CD4-positive, alpha-beta T cell treated with Interleukin-4 for 1 hour (primary cell): Measurements from ENCODE around the gene RNF141.

Experiments
- DNase-seq, 2 donors: peaks; one replicate each; pipeline ENCODE4 v3.0.0-alpha.2; 2020 to 2022

Gene RNF141

DNA sequence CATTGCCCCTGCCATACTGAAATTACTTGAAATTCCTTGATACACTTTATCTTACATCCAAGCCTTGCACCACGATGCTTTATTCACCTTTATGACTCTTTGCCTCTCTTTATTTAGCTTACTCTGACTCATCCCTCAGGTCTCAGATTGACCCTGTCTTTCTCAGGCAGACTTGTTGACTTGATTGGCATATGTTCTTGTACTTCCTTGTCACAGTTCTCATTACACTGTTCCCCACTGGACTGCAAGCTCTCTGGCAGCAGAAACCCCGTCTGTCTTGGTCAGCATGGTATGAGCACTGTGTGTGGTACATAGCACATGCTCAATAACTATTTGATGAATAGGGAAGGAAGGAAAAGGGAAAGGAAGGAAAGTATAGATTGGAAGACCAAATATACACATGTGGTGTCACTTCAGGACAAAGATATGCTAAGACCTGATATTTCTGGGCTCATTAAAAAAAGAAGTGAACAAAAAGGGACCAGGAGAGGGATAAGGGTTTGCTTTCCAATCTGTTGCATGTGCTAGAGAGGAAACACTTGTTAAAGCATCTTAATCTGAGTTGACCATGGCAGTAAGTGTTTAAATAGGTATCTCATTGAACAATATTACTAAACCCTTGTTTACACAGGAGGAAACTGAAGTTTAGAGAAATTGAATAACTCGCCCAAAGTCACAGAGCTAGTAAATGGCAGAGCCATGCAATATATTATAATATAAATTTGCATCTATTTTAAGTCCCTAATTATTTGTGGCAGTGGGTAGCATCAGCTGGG lies 20.2 kb upstream of the RNF141 start:
- DNase-seq, result no peak

DNA sequence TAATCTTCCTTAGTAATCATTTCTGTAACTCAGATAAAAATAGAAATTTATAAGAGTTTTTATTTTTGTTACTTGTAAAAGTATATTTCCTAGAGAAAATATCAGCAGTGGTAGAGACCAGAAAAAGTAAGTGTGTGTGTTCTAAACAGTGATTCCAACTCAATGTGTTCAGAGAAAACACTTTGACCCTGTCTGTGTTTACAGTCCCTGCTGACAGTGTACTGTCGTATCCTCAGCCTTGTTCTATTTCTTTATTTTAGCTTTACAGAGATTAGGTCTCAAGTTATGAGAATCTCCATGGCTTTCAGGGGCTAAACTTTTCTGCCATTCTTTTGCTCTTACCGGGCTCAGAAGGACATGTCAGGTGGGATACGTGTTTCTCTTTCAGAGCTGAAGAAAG lies 17.3 kb upstream of the RNF141 start:
- DNase-seq, result no peak

DNA sequence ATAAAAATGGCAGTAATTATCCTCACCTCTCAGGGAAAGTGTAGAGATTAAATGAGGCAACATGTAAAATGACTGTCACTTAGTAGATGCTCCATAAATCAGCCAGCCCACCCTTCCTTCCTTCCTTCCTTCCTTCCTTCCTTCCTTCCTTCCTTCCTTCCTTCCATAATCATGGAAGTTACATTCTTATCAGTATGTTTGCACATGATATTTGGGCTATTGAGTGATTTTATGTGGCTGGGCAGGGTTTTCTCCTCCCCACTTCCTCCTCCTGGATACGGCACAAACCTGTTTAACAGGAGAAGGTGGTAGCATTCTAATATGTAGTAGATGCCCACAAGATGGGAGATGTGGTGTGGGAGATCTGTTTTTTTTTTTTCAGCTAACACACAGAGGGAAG lies 15.6 kb upstream of the RNF141 start:
- DNase-seq, result no peak

DNA sequence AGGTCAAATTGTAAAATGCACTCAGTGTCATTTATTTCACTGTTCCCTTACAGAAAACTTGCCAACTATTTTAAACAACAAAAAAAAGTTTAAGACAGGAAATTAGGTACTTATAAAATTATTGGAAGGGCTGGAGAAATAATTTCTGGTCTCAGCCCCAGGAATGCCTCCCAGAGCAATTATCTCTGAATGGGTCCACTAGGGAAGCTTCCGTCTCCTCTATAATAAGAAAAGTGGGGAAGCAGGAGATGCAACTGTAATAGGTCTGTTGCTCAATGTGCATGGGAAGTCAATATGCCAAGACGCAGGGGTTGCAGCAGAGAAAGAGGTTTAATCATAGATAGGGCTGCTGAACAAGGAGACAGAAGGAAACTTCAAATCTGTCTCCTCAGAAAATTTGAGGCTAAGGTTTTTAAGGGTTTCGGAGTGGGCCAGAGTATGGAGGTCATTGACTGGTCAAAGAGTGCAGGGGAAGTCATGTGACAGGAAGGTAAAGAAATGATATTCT lies 10.9 kb upstream of the RNF141 start:
- DNase-seq, result no peak

DNA sequence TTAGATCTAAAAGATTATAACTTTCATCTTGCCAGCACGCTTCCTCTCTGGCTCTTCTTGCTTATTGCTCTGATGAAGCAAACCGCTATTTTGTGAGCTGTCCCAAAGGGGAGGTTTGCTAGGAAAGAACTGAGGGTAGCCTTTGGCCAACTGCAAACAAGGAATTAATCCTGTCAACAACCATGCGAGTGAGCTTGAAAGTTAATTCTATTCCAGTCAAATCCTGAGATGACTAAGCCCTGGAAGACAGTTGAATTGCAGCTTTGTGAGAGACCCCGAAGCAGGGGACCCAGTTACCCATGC lies 10.3 kb upstream of the RNF141 start:
- no peak for DNase-seq

DNA sequence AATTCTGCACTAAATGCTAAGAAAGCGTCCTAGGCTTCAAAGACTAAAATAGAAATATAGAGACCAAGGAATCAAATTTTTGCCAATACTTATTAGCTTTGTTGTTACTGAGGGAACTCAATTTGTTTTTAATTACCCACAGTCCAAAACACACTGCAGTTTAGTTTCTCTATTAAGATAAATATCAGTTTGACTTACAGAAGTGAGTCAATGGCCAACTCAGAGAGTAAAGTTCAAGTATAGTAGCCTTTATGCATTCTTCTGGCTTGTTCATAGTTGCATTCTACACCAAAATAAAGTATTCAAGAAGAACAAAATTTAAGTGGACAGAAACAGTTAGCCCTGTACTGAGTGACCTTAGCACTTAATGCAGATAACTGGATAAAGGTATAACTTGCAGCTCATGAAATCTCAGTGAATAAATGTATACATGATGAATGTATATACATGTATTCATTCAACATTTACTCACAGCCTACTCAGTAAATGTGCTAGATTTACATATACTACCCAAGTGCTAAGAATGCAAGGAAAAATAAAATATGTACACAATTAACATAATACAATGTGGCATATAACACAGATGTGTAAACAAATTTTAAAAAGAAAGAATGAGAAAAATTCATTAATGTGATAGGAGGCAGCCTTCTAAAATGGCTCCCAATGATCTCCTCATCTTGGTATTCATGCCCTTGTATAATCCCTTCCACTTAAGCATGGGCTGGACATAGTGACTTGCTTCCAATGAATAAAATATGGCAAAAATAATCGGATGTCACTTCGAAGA lies 9.7 kb upstream of the RNF141 start:
- no peak for DNase-seq

DNA sequence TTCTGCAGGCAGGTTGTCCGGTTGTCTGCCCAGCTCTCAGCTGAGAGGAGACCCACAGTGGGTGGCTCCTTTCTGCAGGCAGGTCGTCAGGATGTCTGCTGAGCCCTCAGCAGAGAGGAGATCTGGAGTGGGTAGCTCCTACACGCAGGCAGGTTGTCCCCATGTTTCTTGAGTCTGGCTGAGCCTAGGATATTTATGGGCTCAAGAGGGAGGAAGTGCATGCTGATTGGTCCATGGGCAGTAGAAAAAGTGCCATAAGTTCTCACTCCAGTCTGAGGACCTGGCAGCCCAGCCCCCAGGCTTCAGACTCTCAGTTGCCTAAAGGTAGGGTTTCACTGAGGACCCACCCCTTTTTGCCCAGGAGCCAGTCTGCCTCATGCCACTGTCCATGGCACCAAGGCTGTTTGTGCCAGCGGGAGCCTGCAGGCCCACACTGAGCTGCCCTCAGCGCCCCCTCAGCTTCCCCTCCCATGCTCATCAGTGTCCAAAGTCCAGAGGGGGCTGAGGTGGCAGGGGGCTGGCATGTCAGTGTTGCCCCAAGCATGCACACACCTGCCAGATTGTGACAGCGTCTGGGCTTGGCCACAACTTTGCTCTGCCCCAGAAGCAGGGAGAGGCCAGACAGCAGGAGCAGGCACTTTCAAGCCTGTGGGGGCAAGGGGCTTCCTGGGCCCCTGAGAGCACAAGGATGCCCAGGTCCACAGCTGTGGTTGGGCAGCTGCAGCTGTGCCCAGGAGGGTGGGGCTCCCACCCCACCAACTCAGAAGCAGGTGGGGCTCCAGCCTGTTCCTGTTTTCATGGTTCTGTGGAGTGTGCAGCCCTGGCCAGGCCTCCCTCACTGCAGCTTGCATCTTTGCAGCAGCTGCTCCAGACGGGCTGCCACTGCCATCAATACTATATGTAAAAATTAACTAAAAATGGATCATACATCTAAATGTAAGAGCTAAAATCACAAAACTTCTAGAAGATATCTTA lies 3.8 kb upstream of the RNF141 start:
- DNase-seq, result peak in 1 of 2 donors; percentile 47

DNA sequence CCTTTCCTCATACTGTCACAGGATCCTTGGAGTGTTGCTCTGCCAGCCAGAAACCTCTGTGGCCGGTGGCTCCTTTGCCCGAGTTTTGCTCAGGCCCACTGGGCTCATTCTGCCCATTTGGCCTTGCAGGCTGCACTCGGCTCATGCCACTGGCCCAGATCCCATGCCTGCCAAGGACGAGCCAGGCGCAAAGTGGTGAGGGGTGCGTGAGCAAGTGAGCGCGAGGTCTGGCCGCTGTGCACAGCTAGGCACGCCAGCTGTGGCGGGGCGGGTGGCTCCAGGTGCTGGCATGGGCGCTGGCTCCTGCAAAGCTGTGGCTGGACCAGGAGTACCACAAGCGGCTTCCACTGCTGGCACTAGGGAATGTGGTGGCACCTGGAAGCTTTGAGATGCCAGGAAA lies 2.8 kb upstream of the RNF141 start:
- DNase-seq, result no peak

DNA sequence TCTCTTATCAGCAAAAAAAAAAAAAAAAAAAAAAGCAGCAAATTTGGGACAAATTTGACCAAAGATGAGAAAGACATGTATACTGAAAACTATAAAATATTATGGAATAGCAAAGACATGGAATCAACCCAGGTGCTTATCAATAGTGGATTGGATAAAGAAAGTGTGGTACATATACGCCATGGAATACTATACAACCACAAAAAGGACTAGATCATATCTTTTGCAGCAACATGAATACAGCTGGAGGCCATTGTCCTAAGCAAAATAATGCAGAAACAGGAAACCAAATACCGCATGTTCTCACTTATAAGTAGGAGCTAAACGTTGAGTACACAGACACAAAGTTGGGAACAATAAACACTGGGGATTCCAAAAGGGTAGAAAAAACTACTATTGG lies 1.8 kb upstream of the RNF141 start:
- DNase-seq, result no peak

DNA sequence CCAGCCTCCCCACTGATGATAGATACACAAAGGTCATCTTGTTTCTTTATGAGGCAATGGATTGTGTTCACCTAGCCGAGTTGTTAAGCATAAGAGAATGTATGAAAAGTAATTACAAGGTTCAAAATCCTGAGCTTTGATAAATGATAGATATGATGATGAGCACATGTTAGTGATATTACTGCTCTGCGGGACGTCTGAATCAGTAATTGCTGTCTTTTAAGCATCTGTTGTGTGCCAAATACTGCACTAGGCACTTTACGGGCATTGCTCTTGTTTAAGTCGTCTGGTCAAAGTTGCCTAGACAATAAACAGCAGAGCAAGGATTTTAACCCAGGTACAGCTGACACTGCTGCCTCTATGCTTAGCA lies 559 bp upstream of the RNF141 start:
- DNase-seq, result no peak

DNA sequence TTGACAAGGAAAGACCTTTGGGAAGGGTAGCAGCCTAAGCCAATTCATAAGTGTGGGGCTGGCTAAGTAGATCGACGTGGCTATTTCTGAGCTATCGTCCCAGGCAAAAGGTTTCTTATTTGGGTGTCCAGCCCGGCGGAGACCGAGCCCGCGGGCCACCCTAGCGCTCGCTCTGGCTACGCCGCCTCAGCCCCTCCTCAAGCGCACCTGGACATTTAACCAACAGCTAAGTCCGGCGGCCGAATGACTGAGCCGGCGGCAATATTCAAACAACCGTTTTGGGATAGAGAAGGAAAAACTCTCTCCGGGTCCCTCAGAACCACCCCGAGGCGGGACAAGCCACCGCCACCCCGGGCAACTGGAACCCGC lies 457 bp downstream of the RNF141 start:
- DNase-seq, result no peak

DNA sequence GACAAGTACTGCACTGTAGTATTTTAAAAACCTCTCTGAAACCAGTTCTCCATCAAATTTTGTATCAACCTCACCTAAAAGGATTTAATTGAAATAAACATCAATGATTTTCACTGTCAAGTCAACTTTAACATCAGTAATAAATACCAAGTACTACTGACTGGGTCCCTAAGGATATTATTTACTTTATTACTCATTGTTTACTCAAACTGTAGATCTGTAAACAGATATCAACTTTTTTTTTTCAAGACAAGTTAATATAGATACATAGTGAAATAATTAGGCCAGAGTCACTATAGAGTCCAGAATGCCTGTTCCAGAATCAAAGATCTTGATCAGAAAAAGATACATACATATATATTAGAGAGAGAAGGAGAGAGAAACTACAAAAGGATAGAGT lies 1.6 kb downstream of the RNF141 start:
- no peak for DNase-seq

DNA sequence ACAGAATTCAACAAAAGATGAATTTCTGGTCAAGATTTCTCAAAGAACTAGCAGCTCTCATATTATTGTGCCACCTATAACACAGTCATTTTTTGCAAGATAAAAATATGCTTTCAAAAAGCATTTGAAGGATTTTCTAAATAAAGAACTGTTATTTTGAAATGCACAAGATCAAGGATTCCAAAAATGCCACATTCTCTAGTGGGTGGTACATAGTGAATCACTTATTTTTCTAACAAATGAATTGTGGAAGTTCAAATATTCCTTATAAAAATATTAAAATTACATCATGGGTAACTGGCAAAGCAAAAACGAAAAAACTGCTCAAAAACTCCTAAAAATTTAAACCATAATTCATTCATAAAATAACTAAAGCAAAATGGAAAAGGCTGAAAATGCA lies 2.1 kb downstream of the RNF141 start:
- DNase-seq, result no peak

DNA sequence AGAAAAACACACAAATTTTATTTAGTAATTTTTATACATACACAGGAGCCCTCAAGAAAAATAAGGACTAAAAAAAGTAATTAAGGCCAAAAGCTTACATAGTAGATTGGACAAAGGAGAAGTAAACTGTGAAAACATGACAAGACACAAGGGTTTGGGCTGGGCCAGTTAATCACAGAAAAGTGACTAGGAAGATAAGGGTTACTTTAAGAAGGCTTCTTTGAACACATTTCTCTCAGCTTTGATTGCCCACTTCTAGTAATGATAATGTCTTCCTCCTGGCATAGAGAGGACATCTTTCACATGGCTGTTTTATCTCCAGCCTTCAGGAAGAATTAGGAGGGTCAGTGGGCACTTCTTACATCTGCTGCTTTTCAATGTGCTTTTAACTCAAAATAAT lies 3.4 kb downstream of the RNF141 start:
- DNase-seq, result no peak

DNA sequence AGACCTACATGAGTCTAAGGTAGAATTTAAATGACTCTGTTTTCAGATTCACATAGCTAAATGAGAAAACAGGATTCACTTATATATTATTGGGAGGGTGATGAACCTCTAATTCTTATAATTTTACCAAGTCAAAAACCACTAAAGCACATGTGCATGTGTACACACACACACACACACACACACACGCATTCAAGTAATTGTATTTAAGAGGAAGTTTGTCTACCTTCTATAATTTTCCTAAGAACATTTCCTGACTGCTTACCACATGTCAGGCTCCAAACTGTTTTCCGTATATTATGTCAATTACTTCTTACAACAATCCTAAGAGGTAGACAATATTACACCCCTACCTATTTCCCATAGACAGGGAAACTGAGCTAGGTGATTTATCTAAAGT lies 6.7 kb downstream of the RNF141 start:
- DNase-seq, result no peak

DNA sequence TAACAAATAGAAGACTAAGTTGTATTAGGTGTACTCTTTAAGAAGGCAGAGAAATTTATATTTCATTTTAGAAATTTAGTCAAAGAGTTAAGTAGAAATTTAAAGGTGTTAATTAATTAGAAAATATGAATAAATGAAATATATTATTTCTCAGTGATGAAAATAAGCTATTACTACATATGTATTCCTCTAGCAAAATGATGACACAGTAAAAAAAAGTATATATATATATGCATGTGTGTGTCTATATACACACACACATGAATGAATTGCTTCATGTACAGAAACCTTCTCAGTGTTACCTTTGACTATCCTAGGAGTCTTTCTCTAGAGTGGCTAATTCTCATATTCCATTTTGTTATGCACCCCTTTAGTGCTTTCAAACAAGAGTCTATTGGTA lies 7.7 kb downstream of the RNF141 start:
- DNase-seq, result no peak

DNA sequence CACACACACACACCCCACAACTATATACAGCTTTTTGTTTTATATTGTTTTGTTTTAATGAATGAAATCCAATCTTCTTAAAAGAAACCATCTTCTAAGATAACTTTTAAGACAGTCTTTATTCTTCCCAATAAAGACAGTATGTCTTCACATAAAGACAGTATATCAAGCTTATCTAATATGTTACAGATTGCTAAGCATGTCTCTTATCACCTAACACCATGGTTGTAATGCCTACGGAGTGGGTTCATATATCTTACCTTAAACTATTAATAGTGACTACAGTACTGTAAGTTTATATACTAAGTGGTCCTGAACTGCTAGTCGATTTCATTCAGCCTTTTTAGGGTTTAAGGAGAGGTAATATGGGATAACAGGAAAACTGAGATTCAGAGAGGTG lies 8.5 kb downstream of the RNF141 start:
- DNase-seq, result no peak

DNA sequence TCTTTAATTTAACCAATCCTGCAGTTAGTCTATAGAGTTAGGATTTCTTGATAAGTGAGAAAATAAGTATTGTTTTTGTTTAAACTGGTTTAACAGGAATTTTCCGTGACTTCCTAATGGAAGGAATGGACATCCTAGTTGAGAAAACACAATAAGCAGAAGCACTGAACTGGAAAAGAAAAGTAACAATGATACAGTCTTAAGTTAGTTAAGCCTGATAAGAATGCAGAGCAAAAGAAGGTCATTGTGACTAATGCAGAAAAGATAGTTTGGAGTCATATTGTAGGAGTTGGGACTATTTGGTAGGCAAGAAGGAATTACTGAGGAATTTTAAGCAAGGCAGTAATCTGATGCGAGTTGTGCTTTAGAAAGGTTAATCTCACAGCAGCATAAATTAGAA lies 11.7 kb downstream of the RNF141 start:
- DNase-seq, result no peak

DNA sequence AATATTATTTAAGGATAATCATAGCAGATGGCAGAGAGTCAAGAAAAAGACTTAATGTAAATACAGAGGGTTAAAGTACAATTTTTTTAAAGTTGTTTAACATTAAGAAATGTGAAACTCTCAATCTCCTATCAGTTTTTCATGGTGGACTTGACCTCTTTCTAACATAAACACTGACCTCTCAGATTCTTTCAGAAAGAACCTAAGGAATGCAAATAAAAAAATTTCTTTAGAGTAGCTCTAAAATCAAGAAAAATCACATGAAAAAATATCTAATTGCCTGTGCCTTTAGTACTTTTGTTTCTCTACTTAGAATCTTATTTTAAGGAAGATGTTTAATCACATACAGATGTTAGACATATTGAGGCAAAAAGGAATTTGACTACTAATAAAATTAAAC lies 12.9 kb downstream of the RNF141 start:
- no peak for DNase-seq

DNA sequence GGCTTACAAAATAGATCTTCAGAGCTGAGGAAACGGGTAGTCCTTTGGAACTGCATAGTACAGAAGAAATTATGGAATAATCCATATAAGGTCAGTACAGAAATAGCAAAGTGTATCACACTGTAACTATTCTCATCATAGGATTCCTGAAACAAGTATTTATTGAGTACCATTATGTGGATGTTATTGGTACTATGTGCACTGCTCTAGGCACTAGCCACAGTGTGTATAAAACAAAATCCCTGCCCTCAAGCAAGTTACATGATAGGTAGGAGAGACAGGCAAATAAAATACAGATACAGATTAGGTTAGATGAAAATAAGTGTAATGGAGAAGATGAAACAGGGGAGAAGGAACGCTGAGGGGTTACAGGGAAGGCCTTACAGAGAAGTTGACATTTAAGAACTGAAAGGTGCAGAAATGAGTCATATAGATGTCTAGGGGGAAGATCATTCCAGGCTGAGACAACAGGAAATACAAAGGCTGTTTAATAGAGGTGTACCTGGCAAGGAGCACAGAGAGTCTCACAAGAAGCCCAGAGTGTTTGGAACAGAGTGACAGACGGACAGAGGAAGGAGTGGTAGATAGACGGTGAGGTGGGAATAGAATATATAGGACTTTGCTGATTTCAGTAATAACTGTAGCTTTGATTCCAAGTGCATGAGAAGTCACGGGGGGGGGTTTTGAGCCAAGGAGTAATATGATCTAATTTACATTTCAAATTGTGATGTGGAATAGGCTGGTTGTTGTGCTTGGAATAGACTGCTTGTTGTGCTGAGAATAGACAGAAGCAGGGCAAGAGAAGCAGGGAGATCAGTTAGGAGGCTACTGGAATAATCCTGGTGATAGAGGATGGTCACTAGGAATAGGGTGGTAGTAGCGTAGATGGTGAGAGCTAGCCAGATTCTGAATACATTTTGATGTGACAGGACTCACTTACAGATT lies 13.7 kb downstream of the RNF141 start:
- DNase-seq, result no peak

DNA sequence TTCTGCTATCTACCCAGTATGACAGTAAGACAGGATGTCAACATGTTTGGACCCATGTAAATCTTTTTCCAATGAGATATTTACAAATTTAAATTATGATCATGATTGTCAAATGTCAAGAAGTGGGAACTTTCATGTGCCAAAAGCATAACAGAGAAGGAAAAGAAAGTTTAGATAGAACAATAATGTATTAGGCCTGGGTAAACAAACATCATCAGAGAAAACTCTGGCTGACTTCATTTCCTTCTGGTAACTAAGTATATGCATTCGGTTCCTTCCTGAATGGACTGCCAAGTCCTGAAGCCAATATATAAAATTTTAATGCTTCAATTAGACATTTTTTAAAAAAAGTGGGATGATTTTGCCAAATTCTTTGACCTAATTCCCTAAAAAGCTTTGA lies 16.5 kb downstream of the RNF141 start:
- no peak for DNase-seq

DNA sequence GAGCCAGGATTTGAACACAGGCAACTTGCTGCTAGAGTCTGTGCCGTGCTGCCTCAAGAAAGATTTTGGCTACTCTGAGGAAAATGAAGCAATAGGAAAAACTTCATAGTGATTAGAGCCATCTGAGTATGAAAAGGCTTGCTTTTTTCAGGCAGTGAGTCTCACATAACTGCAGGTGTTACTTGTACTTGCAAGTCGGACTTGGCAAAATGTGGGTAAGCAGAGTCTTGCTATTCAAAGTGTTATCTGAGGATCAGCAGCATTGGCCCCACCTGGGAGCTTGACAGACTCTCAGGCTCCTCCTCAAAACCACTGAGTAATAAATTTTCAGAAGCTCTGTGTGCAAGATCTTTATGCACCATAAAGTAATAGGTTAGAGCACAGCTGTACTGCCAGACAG lies 18.1 kb downstream of the RNF141 start:
- DNase-seq, result no peak
